ENCODE results near the gene TTYH2.
"Not testable (repeated sequence)": the region's sequence is repeated elsewhere in the genome, so short reads cannot be mapped to it uniquely, and the experiment has no call there.

Gene TTYH2

DNA sequence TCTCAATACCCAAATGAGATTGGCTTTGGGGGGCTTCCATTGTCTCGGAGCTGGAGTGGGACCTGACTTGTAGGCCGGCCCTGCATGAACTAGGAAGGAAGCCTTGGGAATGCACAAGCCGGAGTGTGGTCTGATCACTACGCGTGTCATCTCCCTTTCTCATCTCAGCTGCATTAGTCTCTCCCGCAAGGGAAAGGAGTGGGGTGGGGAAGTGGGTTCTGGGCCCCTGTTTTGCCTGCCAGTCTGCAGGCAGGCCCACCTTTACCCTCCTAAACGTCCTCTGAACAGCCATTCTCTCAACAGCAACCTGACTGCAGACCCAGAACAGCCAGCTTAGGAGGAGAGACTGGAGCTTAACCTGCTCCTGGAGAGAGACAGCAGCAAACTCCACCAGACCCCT is 49.2 kb downstream of the TTYH2 start:
- H3K4me3 ChIP-seq (ENCODE audit: low read depth, low read length): no peak overlapping the region
- no peak for DNase-seq (ENCODE audit: low read depth, low spot score)
- in situ Hi-C loops (cut with HindIII; ENCODE audit: low sequenced_read_pairs): no loop called here
- TF ChIP-seq, protein P1, sequence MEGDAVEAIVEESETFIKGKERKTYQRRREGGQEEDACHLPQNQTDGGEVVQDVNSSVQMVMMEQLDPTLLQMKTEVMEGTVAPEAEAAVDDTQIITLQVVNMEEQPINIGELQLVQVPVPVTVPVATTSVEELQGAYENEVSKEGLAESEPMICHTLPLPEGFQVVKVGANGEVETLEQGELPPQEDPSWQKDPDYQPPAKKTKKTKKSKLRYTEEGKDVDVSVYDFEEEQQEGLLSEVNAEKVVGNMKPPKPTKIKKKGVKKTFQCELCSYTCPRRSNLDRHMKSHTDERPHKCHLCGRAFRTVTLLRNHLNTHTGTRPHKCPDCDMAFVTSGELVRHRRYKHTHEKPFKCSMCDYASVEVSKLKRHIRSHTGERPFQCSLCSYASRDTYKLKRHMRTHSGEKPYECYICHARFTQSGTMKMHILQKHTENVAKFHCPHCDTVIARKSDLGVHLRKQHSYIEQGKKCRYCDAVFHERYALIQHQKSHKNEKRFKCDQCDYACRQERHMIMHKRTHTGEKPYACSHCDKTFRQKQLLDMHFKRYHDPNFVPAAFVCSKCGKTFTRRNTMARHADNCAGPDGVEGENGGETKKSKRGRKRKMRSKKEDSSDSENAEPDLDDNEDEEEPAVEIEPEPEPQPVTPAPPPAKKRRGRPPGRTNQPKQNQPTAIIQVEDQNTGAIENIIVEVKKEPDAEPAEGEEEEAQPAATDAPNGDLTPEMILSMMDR (IDR thresholded peaks at IDR 0.05; ENCODE audit: low read depth, low read length): no peak

DNA sequence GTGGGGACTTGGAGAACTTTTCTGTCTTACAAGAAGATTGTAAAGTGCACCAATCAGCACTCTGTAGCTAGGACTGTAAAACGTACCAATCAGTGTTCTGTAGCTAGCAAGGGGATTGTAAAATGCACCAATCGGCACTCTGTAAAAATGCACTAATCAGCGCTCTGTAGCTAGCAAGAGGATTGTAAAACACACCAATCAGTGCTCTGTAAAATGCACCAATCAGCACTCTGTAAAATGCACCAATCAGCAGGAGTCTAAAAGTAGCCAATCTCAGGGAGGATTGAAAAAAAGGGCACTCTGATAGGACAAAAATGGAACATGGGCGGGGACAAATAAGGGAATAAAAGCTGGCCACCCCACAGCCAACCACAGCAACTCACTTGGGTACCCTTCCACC is 53.7 kb downstream of the TTYH2 start:
- H3K4me3 ChIP-seq (ENCODE audit: low read depth, low read length); DNase-seq (ENCODE audit: low read depth, low spot score); in situ Hi-C loops (cut with HindIII; ENCODE audit: low sequenced_read_pairs): not testable (repeated sequence)

DNA sequence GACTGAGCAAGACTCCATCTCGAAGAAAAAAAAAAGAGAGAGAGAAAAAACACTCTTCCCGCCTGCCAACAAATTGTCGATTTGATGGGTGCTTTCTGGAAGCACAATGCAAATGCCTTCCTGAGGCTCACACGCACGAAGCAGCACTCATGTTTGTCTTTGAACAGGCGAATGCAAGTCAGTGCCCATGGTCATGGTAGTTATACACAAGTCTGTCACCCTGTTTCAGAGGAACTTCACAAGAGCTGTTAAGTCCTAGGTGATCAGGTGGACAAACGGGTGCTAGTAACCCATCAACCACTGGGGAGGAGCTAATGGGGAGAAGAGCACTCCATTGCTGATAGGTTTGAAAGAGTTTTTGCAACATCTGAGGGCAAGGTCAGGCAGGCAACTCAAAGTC is 54.2 kb downstream of the TTYH2 start:
- in situ Hi-C loops (cut with HindIII; ENCODE audit: low sequenced_read_pairs): no loop called here
- no peak overlapping the region for H3K4me3 ChIP-seq (ENCODE audit: low read depth, low read length)
- TF ChIP-seq, protein P1 (IDR thresholded peaks at IDR 0.05; ENCODE audit: low read depth, low read length): no peak
- no peak for DNase-seq (ENCODE audit: low read depth, low spot score)

DNA sequence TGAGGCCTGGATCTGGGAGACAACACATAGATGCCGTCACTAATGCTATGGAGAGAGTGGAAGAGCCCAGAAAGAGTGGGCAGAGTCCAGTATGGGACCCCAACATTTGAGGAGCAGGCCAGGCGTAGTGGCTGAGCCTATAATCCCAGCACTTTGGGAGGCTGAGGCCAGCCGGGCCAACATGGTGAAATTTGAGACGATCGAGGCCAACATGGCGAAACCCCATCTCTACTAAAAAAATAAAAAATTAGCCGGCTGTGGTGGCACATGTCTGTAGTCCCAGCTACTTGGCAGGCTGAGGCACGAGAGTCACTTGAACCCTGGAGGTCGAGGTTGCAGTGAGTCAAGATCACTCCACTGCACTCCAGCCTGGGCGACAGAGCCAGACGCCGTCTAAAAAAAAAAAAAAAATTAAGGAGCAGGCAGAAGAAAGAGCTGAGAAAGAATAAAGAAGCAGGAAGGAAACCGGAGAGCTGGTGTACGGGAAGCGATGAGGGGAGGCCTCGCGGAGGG is 54.7 kb downstream of the TTYH2 start:
- in situ Hi-C loops (cut with HindIII; ENCODE audit: low sequenced_read_pairs): no loop called here
- TF ChIP-seq, protein P1 (IDR thresholded peaks at IDR 0.05; ENCODE audit: low read depth, low read length): no peak
- DNase-seq (ENCODE audit: low read depth, low spot score): no peak
- H3K4me3 ChIP-seq (ENCODE audit: low read depth, low read length): no peak overlapping the region

DNA sequence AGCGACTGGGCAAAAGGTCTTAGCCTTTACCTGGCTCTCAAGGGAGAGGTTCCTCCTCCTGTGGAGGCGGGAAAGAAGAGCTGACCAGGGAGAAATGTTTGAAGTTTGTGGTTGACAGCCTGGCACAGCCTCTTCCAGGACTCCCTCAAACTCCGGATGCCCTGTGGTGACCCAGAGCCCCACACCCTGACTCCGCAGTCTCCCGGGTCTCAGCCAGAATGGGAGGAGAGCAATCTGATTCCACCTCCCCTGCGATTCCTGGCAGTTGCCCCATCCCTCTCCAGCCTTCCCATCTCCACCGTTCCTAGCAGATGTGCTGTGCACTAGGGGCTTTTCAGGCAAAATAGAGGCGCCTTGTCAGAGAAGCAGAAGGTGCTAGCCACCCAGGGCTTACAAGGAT is 55.2 kb downstream of the TTYH2 start:
- TF ChIP-seq, protein P1 (IDR thresholded peaks at IDR 0.05; ENCODE audit: low read depth, low read length): no peak
- no peak overlapping the region for H3K4me3 ChIP-seq (ENCODE audit: low read depth, low read length)
- in situ Hi-C loops (cut with HindIII; ENCODE audit: low sequenced_read_pairs): no loop called here
- no peak for DNase-seq (ENCODE audit: low read depth, low spot score)

DNA sequence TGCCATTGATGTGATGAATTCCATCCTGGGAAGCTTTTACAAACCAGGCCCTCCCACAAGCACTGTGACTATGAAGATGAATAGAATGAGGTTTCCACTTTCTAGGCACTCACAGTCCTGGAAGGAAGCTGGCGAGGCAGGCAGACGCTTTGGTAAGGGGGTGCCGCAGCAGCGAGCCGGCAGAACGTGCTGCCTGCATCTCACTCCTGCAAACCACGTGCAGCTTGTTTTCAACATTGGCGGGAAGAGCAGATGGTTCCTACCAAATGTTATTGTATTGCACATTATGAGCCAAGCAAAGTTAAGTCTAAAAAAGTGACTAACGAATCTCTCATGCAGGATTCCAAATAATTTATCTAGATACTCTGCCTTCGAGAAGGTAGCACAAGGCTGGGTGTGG is 57.0 kb downstream of the TTYH2 start:
- in situ Hi-C loops (cut with HindIII; ENCODE audit: low sequenced_read_pairs): no loop called here
- no peak for DNase-seq (ENCODE audit: low read depth, low spot score)
- TF ChIP-seq, protein P1 (IDR thresholded peaks at IDR 0.05; ENCODE audit: low read depth, low read length): no peak

DNA sequence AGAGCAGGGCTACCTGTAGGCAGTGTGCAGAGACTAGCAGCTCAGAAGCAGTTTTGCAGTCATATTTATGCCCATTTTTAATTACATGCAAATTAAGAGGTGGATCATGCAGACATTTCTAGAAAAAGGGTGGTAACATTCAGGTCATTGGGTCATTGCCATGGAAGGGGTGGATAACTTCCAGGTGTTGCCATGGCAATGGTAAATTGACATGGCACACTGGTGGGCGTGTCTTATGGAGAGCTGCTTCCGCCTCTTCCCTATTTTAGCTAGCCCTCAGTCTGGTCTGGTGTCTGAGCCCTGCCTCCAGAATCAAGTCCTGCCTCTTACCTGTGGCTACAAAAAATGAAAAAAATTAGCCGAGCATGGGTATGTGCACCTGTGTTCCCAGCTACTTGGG is 57.9 kb downstream of the TTYH2 start:
- in situ Hi-C loops (cut with HindIII; ENCODE audit: low sequenced_read_pairs): no loop called here
- no peak overlapping the region for H3K4me3 ChIP-seq (ENCODE audit: low read depth, low read length)
- TF ChIP-seq, protein P1 (IDR thresholded peaks at IDR 0.05; ENCODE audit: low read depth, low read length): no peak
- no peak for DNase-seq (ENCODE audit: low read depth, low spot score)

More for the DNA sequence above, 57.0 kb downstream of the TTYH2 start:
- no peak overlapping the region for H3K4me3 ChIP-seq (ENCODE audit: low read depth, low read length)

Data from astrocyte of the spinal cord (primary cell).